GM12878 (cell line): ENCODE results near the gene CLCNKB. TPM values are rescaled to one million over a fixed set of nuclear protein-coding genes. Genes with fewer than 3 reads are reported as not detected.

Experiments
- ASH2L ChIP-seq: fragments of 300-600, 200-600 bp; sonication (generic); IDR thresholded peaks from 2 replicates; pipeline ENCODE4 v1.6.1; 2017; ENCODE audit warnings: low read depth, mild to moderate bottlenecking, borderline replicate concordance
- CHD4 ChIP-seq: fragments of 200-600 bp; sonication (generic); IDR thresholded peaks from 2 replicates; pipeline ENCODE4 v1.6.1; 2016; ENCODE audit warnings: mild to moderate bottlenecking
- ETV6 ChIP-seq, 2 experiments: fragments of 450-650 bp in 1 of 2; IDR thresholded peaks in 1 of 2; conservative IDR thresholded peaks in 1 of 2; 2 replicates each; pipeline ENCODE4 v1.6.1; 2014; ENCODE audit warnings: antibody characterized with exemption in 1 of 2, borderline replicate concordance in 1 of 2, low read depth in 1 of 2, mild to moderate bottlenecking in 1 of 2, moderate library complexity in 1 of 2
- FOXK2 ChIP-seq: fragments of 450-650 bp; IDR thresholded peaks from 2 replicates; pipeline ENCODE4 v1.6.1; 2017; ENCODE audit warnings: mild to moderate bottlenecking, moderate library complexity
- MXI1 ChIP-seq: fragments of 150-350 bp; IDR thresholded peaks from 2 replicates; pipeline ENCODE4 v1.6.1; 2011; ENCODE audit warnings: low read depth, mild to moderate bottlenecking, inconsistent platforms, low read length, improper control_type of control experiment
- POU2F2 ChIP-seq: IDR thresholded peaks from 3 replicates; pipeline ENCODE4 v1.6.1; 2011; ENCODE audit warnings: low read depth, mild to moderate bottlenecking, low read length, borderline replicate concordance
- SMAD5 ChIP-seq: IDR thresholded peaks from 2 replicates; pipeline ENCODE4 v1.6.1; 2016; ENCODE audit warnings: antibody characterized with exemption, low read depth
- SMC3 ChIP-seq: IDR thresholded peaks from 2 replicates; pipeline ENCODE4 v1.6.1; 2011; ENCODE audit warnings: low read length, improper control_type of control experiment, borderline replicate concordance
- ZNF274 ChIP-seq: IDR thresholded peaks from one replicate; pipeline ENCODE4 v1.8.0; 2011; ENCODE audit not compliant: insufficient read length, insufficient read depth
- polyA plus RNA-seq, 11 experiments: library from polyadenylated mRNA; depleted of rRNA in 4 of 11; unstranded in 6 of 11; stranded (reverse) in 5 of 11; fragments of >200 nt; fragmentation: Nextera tagmentation in 4 of 11; fragmentation: Illumina TruSeq in 1 of 11; extraction: Ambion mirVana in 4 of 11; extraction: Trizol in 1 of 11; gene quantifications; 1 replicate in 1 of 11; 2 replicates in 10 of 11; pipeline versions ENCODE4 v1.2.1 to v1.2.3, GENCODE V29; 2011 to 2016; ENCODE audit warnings: inconsistent platforms in 2 of 11, missing spikeins in 2 of 11, low read depth in 1 of 11
- total RNA-seq, 4 experiments: library from RNA; depleted of rRNA in 3 of 4; stranded (reverse); fragments of >200 nt in 3 of 4; fragmentation: Illumina TruSeq in 1 of 4; extraction: Trizol in 1 of 4; gene quantifications; 2 replicates each; pipeline versions ENCODE4 v1.2.1 to v1.2.3, GENCODE V29; 2013 to 2021
- TF ChIP-seq, protein P1 (sequence below), 3 experiments: IDR thresholded peaks in 2 of 3; conservative IDR thresholded peaks in 1 of 3; 2 replicates each; pipeline ENCODE4 v1.5.1; 2011; ENCODE audit warnings: low read depth in 3 of 3, low read length in 3 of 3, mild to moderate bottlenecking in 3 of 3, control low read depth in 2 of 3, moderate library complexity in 2 of 3, inconsistent platforms in 1 of 3, mixed read lengths in 1 of 3; ENCODE audit not compliant: control insufficient read depth in 2 of 3, insufficient read depth in 1 of 3; ENCODE audit errors: extremely low read depth in 1 of 3
- TF ChIP-seq, protein P2 (sequence below): fragments of 450-650 bp; conservative IDR thresholded peaks from 2 replicates; pipeline ENCODE4 v1.6.1; 2017; ENCODE audit warnings: mild to moderate bottlenecking, moderate library complexity
- TF ChIP-seq, protein P3 (sequence below): IDR thresholded peaks from 2 replicates; pipeline ENCODE4 v1.6.1; 2011; ENCODE audit warnings: low read depth, low read length, improper control_type of control experiment, borderline replicate concordance
- TF ChIP-seq, protein P4 (sequence below): fragments of 450-650 bp; IDR thresholded peaks from 2 replicates; pipeline ENCODE4 v1.6.1; 2017; ENCODE audit warnings: mild to moderate bottlenecking, moderate library complexity
- TF ChIP-seq, protein P5 (sequence below): fragments of 450-650 bp; IDR thresholded peaks from 2 replicates; pipeline ENCODE4 v1.6.1; 2017; ENCODE audit warnings: mild to moderate bottlenecking, moderate library complexity

CLCNKB gene
- total and polyA plus RNA-seq, 10 of the 15 experiments (the other 5 are each of a cell fraction or from before 2014, with no cell fraction given), result 0.05 TPM; not detected in 9

DNA sequence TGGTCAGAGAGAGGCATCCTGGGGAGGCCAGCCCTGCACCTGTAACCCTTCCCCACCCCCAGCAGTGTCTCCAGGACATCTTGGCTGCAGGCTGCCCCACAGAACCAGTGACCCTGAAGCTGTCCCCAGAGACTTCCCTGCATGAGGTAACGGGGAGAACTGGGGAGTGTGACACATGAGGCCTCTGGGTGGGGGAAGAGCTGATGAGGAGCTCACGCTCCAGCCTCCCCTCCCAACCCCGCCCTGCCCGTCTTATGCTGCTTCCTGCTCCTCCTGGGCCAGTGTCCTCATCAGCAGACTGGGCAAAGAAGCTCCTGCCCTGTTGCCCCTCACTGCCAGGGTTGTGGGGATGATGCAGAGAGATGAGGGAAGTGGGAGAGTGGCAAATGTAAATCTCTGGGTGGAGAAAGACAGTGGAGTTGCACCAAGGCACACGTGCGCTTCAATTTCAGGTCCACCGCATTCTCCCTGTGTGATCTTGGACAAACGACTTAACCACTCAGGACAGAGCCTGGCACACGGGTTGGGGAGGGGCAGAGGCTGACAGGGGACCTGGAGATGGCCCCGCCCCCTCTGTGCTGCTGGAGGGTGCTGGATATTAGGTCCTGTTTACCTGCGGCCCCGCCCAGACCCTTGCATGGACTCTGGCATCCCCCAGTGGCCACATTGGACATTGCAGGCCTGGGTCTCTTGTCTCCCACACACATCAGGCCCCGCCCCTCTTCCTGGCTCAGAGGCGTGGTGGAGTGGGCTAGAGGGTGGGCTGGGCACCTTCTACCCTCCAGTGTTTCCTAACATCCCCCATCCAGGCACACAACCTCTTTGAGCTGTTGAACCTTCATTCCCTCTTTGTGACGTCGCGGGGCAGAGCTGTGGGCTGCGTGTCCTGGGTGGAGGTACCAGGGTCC lies 12.3 kb downstream of the CLCNKB start (continued):
- TF ChIP-seq, protein P1, sequence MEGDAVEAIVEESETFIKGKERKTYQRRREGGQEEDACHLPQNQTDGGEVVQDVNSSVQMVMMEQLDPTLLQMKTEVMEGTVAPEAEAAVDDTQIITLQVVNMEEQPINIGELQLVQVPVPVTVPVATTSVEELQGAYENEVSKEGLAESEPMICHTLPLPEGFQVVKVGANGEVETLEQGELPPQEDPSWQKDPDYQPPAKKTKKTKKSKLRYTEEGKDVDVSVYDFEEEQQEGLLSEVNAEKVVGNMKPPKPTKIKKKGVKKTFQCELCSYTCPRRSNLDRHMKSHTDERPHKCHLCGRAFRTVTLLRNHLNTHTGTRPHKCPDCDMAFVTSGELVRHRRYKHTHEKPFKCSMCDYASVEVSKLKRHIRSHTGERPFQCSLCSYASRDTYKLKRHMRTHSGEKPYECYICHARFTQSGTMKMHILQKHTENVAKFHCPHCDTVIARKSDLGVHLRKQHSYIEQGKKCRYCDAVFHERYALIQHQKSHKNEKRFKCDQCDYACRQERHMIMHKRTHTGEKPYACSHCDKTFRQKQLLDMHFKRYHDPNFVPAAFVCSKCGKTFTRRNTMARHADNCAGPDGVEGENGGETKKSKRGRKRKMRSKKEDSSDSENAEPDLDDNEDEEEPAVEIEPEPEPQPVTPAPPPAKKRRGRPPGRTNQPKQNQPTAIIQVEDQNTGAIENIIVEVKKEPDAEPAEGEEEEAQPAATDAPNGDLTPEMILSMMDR (IDR thresholded peaks at IDR 0.05 in 2 of 3, conservative IDR thresholded peaks at IDR 0.05 in 1 of 3; ENCODE audit: control insufficient read depth in 2 of 3, extremely low read depth in 1 of 3, insufficient read depth in 1 of 3, low read depth in 3 of 3, low read length in 3 of 3), result peak; percentile 97 to 100 (median 98)
- TF ChIP-seq, protein P2, sequence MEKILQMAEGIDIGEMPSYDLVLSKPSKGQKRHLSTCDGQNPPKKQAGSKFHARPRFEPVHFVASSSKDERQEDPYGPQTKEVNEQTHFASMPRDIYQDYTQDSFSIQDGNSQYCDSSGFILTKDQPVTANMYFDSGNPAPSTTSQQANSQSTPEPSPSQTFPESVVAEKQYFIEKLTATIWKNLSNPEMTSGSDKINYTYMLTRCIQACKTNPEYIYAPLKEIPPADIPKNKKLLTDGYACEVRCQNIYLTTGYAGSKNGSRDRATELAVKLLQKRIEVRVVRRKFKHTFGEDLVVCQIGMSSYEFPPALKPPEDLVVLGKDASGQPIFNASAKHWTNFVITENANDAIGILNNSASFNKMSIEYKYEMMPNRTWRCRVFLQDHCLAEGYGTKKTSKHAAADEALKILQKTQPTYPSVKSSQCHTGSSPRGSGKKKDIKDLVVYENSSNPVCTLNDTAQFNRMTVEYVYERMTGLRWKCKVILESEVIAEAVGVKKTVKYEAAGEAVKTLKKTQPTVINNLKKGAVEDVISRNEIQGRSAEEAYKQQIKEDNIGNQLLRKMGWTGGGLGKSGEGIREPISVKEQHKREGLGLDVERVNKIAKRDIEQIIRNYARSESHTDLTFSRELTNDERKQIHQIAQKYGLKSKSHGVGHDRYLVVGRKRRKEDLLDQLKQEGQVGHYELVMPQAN, result no peak
- TF ChIP-seq CHD4 (no peak), MXI1 (no peak), ETV6 (conservative IDR thresholded peaks at IDR 0.05 in 1 of 2, IDR thresholded peaks at IDR 0.05 in 1 of 2; ENCODE audit: borderline replicate concordance in 1 of 2, low read depth in 1 of 2) (no peak), POU2F2 (0 out of 3 replicates have a peak, but pooled peaks have one; percentile 49), SMC3 (peak; percentile 94), SMAD5 (no peak), ASH2L (no peak), FOXK2 (peak; percentile 52), ZNF274 (no peak)
- TF ChIP-seq, protein P3, sequence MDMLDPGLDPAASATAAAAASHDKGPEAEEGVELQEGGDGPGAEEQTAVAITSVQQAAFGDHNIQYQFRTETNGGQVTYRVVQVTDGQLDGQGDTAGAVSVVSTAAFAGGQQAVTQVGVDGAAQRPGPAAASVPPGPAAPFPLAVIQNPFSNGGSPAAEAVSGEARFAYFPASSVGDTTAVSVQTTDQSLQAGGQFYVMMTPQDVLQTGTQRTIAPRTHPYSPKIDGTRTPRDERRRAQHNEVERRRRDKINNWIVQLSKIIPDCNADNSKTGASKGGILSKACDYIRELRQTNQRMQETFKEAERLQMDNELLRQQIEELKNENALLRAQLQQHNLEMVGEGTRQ, result no peak
- TF ChIP-seq, protein P4, sequence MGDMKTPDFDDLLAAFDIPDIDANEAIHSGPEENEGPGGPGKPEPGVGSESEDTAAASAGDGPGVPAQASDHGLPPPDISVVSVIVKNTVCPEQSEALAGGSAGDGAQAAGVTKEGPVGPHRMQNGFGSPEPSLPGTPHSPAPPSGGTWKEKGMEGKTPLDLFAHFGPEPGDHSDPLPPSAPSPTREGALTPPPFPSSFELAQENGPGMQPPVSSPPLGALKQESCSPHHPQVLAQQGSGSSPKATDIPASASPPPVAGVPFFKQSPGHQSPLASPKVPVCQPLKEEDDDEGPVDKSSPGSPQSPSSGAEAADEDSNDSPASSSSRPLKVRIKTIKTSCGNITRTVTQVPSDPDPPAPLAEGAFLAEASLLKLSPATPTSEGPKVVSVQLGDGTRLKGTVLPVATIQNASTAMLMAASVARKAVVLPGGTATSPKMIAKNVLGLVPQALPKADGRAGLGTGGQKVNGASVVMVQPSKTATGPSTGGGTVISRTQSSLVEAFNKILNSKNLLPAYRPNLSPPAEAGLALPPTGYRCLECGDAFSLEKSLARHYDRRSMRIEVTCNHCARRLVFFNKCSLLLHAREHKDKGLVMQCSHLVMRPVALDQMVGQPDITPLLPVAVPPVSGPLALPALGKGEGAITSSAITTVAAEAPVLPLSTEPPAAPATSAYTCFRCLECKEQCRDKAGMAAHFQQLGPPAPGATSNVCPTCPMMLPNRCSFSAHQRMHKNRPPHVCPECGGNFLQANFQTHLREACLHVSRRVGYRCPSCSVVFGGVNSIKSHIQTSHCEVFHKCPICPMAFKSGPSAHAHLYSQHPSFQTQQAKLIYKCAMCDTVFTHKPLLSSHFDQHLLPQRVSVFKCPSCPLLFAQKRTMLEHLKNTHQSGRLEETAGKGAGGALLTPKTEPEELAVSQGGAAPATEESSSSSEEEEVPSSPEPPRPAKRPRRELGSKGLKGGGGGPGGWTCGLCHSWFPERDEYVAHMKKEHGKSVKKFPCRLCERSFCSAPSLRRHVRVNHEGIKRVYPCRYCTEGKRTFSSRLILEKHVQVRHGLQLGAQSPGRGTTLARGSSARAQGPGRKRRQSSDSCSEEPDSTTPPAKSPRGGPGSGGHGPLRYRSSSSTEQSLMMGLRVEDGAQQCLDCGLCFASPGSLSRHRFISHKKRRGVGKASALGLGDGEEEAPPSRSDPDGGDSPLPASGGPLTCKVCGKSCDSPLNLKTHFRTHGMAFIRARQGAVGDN, result no peak
- TF ChIP-seq, protein P5, sequence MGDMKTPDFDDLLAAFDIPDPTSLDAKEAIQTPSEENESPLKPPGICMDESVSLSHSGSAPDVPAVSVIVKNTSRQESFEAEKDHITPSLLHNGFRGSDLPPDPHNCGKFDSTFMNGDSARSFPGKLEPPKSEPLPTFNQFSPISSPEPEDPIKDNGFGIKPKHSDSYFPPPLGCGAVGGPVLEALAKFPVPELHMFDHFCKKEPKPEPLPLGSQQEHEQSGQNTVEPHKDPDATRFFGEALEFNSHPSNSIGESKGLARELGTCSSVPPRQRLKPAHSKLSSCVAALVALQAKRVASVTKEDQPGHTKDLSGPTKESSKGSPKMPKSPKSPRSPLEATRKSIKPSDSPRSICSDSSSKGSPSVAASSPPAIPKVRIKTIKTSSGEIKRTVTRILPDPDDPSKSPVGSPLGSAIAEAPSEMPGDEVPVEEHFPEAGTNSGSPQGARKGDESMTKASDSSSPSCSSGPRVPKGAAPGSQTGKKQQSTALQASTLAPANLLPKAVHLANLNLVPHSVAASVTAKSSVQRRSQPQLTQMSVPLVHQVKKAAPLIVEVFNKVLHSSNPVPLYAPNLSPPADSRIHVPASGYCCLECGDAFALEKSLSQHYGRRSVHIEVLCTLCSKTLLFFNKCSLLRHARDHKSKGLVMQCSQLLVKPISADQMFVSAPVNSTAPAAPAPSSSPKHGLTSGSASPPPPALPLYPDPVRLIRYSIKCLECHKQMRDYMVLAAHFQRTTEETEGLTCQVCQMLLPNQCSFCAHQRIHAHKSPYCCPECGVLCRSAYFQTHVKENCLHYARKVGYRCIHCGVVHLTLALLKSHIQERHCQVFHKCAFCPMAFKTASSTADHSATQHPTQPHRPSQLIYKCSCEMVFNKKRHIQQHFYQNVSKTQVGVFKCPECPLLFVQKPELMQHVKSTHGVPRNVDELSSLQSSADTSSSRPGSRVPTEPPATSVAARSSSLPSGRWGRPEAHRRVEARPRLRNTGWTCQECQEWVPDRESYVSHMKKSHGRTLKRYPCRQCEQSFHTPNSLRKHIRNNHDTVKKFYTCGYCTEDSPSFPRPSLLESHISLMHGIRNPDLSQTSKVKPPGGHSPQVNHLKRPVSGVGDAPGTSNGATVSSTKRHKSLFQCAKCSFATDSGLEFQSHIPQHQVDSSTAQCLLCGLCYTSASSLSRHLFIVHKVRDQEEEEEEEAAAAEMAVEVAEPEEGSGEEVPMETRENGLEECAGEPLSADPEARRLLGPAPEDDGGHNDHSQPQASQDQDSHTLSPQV, result 0 out of 2 replicates have a peak, but pooled peaks have one; percentile 64
